H9 (cell line): Measurements from ENCODE around the gene C3orf70. TPM values are rescaled to one million over a fixed set of nuclear protein-coding genes. Genes with fewer than 3 reads are reported as not detected.

Source experiments
- DNase-seq: peaks from one replicate; pipeline ENCODE4 v3.0.0-alpha.2; 2017
- H2AFZ ChIP-seq: one replicate; pipeline ENCODE4 v1.6.1; 2013; ENCODE audit warnings: mild to moderate bottlenecking, low read length, control low read depth, moderate library complexity
- H2AK5ac ChIP-seq: 2 replicates; pipeline ENCODE4 v1.6.1; 2013; ENCODE audit warnings: low read length, control low read depth, mixed read lengths; ENCODE audit not compliant: insufficient read length
- H2BK120ac ChIP-seq: one replicate; pipeline ENCODE4 v1.6.1; 2013; ENCODE audit warnings: low read depth, mild to moderate bottlenecking, low read length, control low read depth, inconsistent platforms; ENCODE audit not compliant: poor library complexity, severe bottlenecking
- H2BK12ac ChIP-seq: 2 replicates; pipeline ENCODE4 v1.6.1; 2013; ENCODE audit warnings: low read length, control low read depth, mixed read lengths, low read depth; ENCODE audit not compliant: insufficient read length
- H2BK15ac ChIP-seq: 2 replicates; pipeline ENCODE4 v1.6.1; 2013; ENCODE audit warnings: low read depth, low read length, control low read depth
- H2BK20ac ChIP-seq: one replicate; pipeline ENCODE4 v1.6.1; 2013; ENCODE audit warnings: low read depth, mild to moderate bottlenecking, low read length, control low read depth, inconsistent platforms; ENCODE audit not compliant: poor library complexity, severe bottlenecking
- H2BK5ac ChIP-seq: 2 replicates; pipeline ENCODE4 v1.6.1; 2013; ENCODE audit warnings: low read length, control low read depth, mixed read lengths; ENCODE audit not compliant: insufficient read length
- H3K14ac ChIP-seq: 2 replicates; pipeline ENCODE4 v1.6.1; 2013; ENCODE audit warnings: low read length, control low read depth; ENCODE audit not compliant: insufficient read depth
- H3K18ac ChIP-seq: 2 replicates; pipeline ENCODE4 v1.6.1; 2013; ENCODE audit warnings: low read depth, mild to moderate bottlenecking, mixed read lengths, low read length, control low read depth; ENCODE audit not compliant: insufficient read length
- H3K23ac ChIP-seq: 2 replicates; pipeline ENCODE4 v1.6.1; 2013; ENCODE audit warnings: low read length, control low read depth, mixed read lengths, low read depth; ENCODE audit not compliant: insufficient read length
- H3K23me2 ChIP-seq: 2 replicates; pipeline ENCODE4 v1.6.1; 2013; ENCODE audit warnings: low read depth, mild to moderate bottlenecking, mixed read lengths, low read length, control low read depth; ENCODE audit not compliant: insufficient read length, poor library complexity, severe bottlenecking
- H3K27ac ChIP-seq: 2 replicates; pipeline ENCODE4 v1.5.1; 2013; ENCODE audit warnings: low read length, control low read depth, mixed read lengths, low read depth; ENCODE audit not compliant: insufficient read length
- H3K27me3 ChIP-seq: 2 replicates; pipeline ENCODE4 v1.6.1; 2013; ENCODE audit warnings: low read length, control low read depth, inconsistent platforms; ENCODE audit not compliant: insufficient read depth
- H3K4ac ChIP-seq: 2 replicates; pipeline ENCODE4 v1.6.1; 2013; ENCODE audit warnings: low read depth, mild to moderate bottlenecking, control low read depth, inconsistent platforms, low read length, moderate library complexity
- H3K4me1 ChIP-seq: 2 replicates; pipeline ENCODE4 v1.6.1; 2013; ENCODE audit warnings: low read length, control low read depth, inconsistent platforms; ENCODE audit not compliant: insufficient read depth
- H3K4me2 ChIP-seq: 2 replicates; pipeline ENCODE4 v1.6.1; 2013; ENCODE audit warnings: low read length, control low read depth, mixed read lengths; ENCODE audit not compliant: insufficient read length, insufficient read depth
- H3K56ac ChIP-seq: 2 replicates; pipeline ENCODE4 v1.6.1; 2013; ENCODE audit warnings: low read depth, mild to moderate bottlenecking, mixed read lengths, low read length, control low read depth; ENCODE audit not compliant: insufficient read length
- H3K79me1 ChIP-seq: 2 replicates; pipeline ENCODE4 v1.6.1; 2013; ENCODE audit warnings: low read depth, mild to moderate bottlenecking, moderate library complexity, low read length, control low read depth, inconsistent platforms; ENCODE audit not compliant: insufficient read depth, poor library complexity, severe bottlenecking
- H3K79me2 ChIP-seq: 2 replicates; pipeline ENCODE4 v1.6.1; 2013; ENCODE audit warnings: low read length, control low read depth, inconsistent platforms; ENCODE audit not compliant: insufficient read depth
- H3K9ac ChIP-seq: 2 replicates; pipeline ENCODE4 v1.6.1; 2013; ENCODE audit warnings: low read length, control low read depth, mixed read lengths; ENCODE audit not compliant: insufficient read length; ENCODE audit errors: extremely low read depth
- H3K9me3 ChIP-seq: one replicate; pipeline ENCODE4 v1.6.1; 2013; ENCODE audit warnings: low read depth, low read length, inconsistent platforms; ENCODE audit not compliant: control insufficient read depth
- H3T11ph ChIP-seq: one replicate; pipeline ENCODE4 v1.6.1; 2013; ENCODE audit warnings: mild to moderate bottlenecking, low read length, control low read depth, inconsistent platforms
- H4K20me1 ChIP-seq: one replicate; pipeline ENCODE4 v1.6.1; 2013; ENCODE audit not compliant: control insufficient read depth, insufficient read length, insufficient read depth
- H4K5ac ChIP-seq: 2 replicates; pipeline ENCODE4 v1.6.1; 2013; ENCODE audit warnings: low read depth, mild to moderate bottlenecking, mixed read lengths, low read length, control low read depth; ENCODE audit not compliant: insufficient read length
- H4K8ac ChIP-seq: replicated peaks from 2 replicates; pipeline ENCODE4 v1.6.1; 2013; ENCODE audit warnings: low read length, control low read depth, mixed read lengths, low read depth; ENCODE audit not compliant: insufficient read length
- H4K91ac ChIP-seq: 2 replicates; pipeline ENCODE4 v1.6.1; 2013; ENCODE audit warnings: low read depth, mild to moderate bottlenecking, moderate library complexity, mixed read lengths, low read length, control low read depth; ENCODE audit not compliant: insufficient read length
- H3K27ac Mint-ChIP-seq, 3 experiments: 2 replicates in 2 of 3; 3 replicates in 1 of 3; pipeline ENCODE4 v1.8.0; 2020 to 2021; ENCODE audit warnings: mixed read lengths in 3 of 3, mild to moderate bottlenecking in 1 of 3, moderate library complexity in 1 of 3
- H3K27me3 Mint-ChIP-seq: 2 replicates; pipeline ENCODE4 v1.8.0; 2021; ENCODE audit warnings: low read depth, mild to moderate bottlenecking, moderate library complexity, mixed read lengths
- H3K36me3 Mint-ChIP-seq, 3 experiments: 2 replicates in 2 of 3; 3 replicates in 1 of 3; pipeline ENCODE4 v1.8.0; 2020 to 2021; ENCODE audit warnings: low read depth in 3 of 3, mixed read lengths in 3 of 3; ENCODE audit not compliant: insufficient read depth in 1 of 3
- H3K4me1 Mint-ChIP-seq, 2 experiments: 2 replicates each; pipeline ENCODE4 v1.8.0; 2020; ENCODE audit warnings: mixed read lengths in 2 of 2
- H3K4me3 Mint-ChIP-seq, 2 experiments: 2 replicates in 1 of 2; 3 replicates in 1 of 2; pipeline ENCODE4 v1.8.0; 2020 to 2021; ENCODE audit warnings: mild to moderate bottlenecking in 2 of 2, mixed read lengths in 2 of 2, moderate library complexity in 1 of 2
- H3K9me3 Mint-ChIP-seq, 2 experiments: 2 replicates in 1 of 2; 3 replicates in 1 of 2; pipeline ENCODE4 v1.8.0; 2020; ENCODE audit warnings: mild to moderate bottlenecking in 2 of 2, mixed read lengths in 2 of 2, moderate library complexity in 1 of 2
- WGBS: extraction: QIAGEN DNeasy Blood & Tissue Kit; methylation state at CpG from one replicate; pipeline ENCODE4 v1.1.7; 2013; ENCODE audit warnings: missing lambda C conversion rate, low lambda C conversion rate, mixed read lengths; ENCODE audit not compliant: insufficient read length; ENCODE audit errors: extremely low coverage; 5-methylcytosine and 5-hydroxymethylcytosine counted together
- total RNA-seq: library from RNA; stranded (reverse); gene quantifications from 2 replicates; pipeline ENCODE4 v1.2.1, GENCODE V29; 2021
- TF ChIP-seq, protein P1 (sequence below): fragments of 200-600 bp; sonication (generic); conservative IDR thresholded peaks from 3 replicates; pipeline ENCODE4 v1.8.0; 2021; ENCODE audit warnings: antibody characterized with exemption, mild to moderate bottlenecking

C3orf70 gene
- total RNA-seq, 1 experiment from 2014 or later, result 0.52 TPM

DNA sequence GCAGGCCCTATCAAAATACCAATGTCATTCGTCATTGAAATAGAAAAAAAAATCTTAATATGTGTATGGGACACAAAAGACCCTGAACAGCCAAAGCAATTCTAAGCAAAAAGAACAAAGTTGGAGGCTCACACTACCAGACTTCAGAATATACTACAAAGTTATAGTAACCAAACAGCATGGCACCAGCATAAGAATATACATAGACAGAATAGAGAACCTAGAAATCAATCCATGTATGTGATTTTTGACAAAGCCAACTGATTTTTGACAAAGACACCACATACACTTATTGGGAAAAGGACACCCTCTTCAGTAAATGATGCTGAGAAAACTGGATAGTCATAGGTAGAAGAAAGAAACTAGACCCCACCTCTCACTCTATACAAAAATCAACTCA, 95.0 kb downstream of the C3orf70 start:
- peaks cover 41 to 43% of the 10 kb centered on the region in 2 experiments for H3K9me3 Mint-ChIP-seq

More for the DNA sequence above, 95.0 kb downstream of the C3orf70 start:
- H4K5ac ChIP-seq, result no peak overlapping the region
- WGBS, result no CpG with 5 or more reads among the region's 1 CpG
- H2BK12ac ChIP-seq, result no peak overlapping the region
- no peak overlapping the region for H2BK5ac ChIP-seq
- no peak overlapping the region for H2AK5ac ChIP-seq
- H4K8ac ChIP-seq, result no peak overlapping the region
- no peak overlapping the region for H3K23ac ChIP-seq
- H3K56ac ChIP-seq, result no peak overlapping the region
- H3K27me3 ChIP-seq, result no peaks in the 10 kb centered on the region
- H2AFZ ChIP-seq, result no peak overlapping the region
- H3K18ac ChIP-seq, result no peak overlapping the region
- H3K4ac ChIP-seq, result no peak overlapping the region
- no peak overlapping the region for H3T11ph ChIP-seq
- no peaks in the 10 kb centered on the region for H3K4me1 ChIP-seq
- Mint-ChIP-seq H3K4me3 (no peak overlapping the region), H3K27me3 (no peaks in the 10 kb centered on the region), H3K4me1 (no peaks in the 10 kb centered on the region), H3K27ac (no peak overlapping the region), H3K36me3 (peaks cover 11 to 36% (median 33%) of the 10 kb centered on the region in 3 experiments)
- TF ChIP-seq, protein P1, sequence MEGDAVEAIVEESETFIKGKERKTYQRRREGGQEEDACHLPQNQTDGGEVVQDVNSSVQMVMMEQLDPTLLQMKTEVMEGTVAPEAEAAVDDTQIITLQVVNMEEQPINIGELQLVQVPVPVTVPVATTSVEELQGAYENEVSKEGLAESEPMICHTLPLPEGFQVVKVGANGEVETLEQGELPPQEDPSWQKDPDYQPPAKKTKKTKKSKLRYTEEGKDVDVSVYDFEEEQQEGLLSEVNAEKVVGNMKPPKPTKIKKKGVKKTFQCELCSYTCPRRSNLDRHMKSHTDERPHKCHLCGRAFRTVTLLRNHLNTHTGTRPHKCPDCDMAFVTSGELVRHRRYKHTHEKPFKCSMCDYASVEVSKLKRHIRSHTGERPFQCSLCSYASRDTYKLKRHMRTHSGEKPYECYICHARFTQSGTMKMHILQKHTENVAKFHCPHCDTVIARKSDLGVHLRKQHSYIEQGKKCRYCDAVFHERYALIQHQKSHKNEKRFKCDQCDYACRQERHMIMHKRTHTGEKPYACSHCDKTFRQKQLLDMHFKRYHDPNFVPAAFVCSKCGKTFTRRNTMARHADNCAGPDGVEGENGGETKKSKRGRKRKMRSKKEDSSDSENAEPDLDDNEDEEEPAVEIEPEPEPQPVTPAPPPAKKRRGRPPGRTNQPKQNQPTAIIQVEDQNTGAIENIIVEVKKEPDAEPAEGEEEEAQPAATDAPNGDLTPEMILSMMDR, result no peak
- DNase-seq, result no peak
- no peak overlapping the region for H3K9ac ChIP-seq
- H3K9me3 ChIP-seq, result no peaks in the 10 kb centered on the region
- H3K79me2 ChIP-seq, result no peaks in the 10 kb centered on the region
- H2BK120ac ChIP-seq, result no peak overlapping the region
- no peak overlapping the region for H2BK15ac ChIP-seq
- no peak overlapping the region for H3K4me2 ChIP-seq
- no peaks in the 10 kb centered on the region for H3K79me1 ChIP-seq
- no peak overlapping the region for H4K91ac ChIP-seq
- H4K20me1 ChIP-seq, result no peaks in the 10 kb centered on the region
- no peak overlapping the region for H2BK20ac ChIP-seq
- H3K27ac ChIP-seq, result no peak overlapping the region
- H3K14ac ChIP-seq, result no peak overlapping the region
- no peaks in the 10 kb centered on the region for H3K23me2 ChIP-seq
